ENCODE results near the gene CCDC40. TPM values are rescaled to one million over a fixed set of nuclear protein-coding genes. Genes with fewer than 3 reads are reported as not detected.

The CCDC40 gene
- total and polyA plus RNA-seq, 10 donors = 0.30 to 8.3 (median 2.3) TPM

GRCh38 chr17:80034791-80035686, 1.4 kb upstream of the CCDC40 start:
- WGBS, 5 donors = 2 to 6% (median 3%) methylated on average over 23 to 55 of the region's 55 CpGs
- intact Hi-C loops (cut with DNase I; ENCODE audit: low total_unique reads) = no loop called here

DNA sequence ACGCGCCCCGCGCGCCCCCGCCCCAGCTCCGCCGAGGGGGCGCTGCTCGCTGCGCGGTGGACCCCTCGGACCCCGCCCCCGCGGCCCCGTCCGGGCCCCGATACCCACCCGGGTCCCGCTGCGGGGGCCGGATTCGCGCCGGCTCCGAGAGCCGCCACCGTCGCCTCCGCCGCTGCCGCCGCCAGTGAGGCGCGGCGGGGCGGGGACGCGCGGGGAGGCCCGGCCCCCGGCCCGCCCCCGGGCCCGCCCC, 830 bp upstream of the CCDC40 start, which contains the start of gene TBC1D16:
Gene TBC1D16 (minus strand): TSS at position 186 of the 250 bp plus-strand sequence. CDS start 22,325 bp downstream, outside the sequence.
- 0 to 2% (median 1%) methylated on average over 11 to 46 of the region's 46 CpGs; no CpG with 5 or more reads in 1 of the 5 donors for WGBS, 5 donors

More at GRCh38 chr17:80034791-80035686, 1.4 kb upstream of the CCDC40 start:
- Histone ChIP-seq H3K4me1 (peaks cover 0 to 38% (median 20%) of the 10 kb centered on the region in 6 donors), H3K36me3 (no peaks in the 10 kb centered on the region), H3K27ac (peak overlapping the region; percentile 10 to 87 (median 76)), H3K27me3 (replicated peaks in 1 of 7) (peaks cover 0 to 24% (median 0%) of the 10 kb centered on the region in 7 donors), H3K9me3 (no peaks in the 10 kb centered on the region), H3K4me3 (peak overlapping the region; percentile 58 to 88 (median 77))
- DNase-seq = peak; percentile 87
- TF ChIP-seq POLR2A (IDR thresholded peaks at IDR 0.05) = no peak
- TF ChIP-seq, protein P1, sequence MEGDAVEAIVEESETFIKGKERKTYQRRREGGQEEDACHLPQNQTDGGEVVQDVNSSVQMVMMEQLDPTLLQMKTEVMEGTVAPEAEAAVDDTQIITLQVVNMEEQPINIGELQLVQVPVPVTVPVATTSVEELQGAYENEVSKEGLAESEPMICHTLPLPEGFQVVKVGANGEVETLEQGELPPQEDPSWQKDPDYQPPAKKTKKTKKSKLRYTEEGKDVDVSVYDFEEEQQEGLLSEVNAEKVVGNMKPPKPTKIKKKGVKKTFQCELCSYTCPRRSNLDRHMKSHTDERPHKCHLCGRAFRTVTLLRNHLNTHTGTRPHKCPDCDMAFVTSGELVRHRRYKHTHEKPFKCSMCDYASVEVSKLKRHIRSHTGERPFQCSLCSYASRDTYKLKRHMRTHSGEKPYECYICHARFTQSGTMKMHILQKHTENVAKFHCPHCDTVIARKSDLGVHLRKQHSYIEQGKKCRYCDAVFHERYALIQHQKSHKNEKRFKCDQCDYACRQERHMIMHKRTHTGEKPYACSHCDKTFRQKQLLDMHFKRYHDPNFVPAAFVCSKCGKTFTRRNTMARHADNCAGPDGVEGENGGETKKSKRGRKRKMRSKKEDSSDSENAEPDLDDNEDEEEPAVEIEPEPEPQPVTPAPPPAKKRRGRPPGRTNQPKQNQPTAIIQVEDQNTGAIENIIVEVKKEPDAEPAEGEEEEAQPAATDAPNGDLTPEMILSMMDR (IDR thresholded peaks at IDR 0.05 in 8 of 11, conservative IDR thresholded peaks at IDR 0.05 in 3 of 11) = no peak
- TF ChIP-seq POLR2AphosphoS5 (IDR thresholded peaks at IDR 0.05) = peak in 2 of 3 donors; percentile 22 to 25

GRCh38 chr17:80036715-80037477, 454 bp downstream of the CCDC40 start:
- Histone ChIP-seq H3K36me3 (no peaks in the 10 kb centered on the region), H3K4me1 (peaks cover 0 to 35% (median 20%) of the 10 kb centered on the region in 6 donors), H3K27me3 (replicated peaks in 1 of 7) (peaks cover 0 to 24% (median 0%) of the 10 kb centered on the region in 7 donors), H3K9me3 (no peaks in the 10 kb centered on the region), H3K4me3 (peak overlapping the region; percentile 75 to 92 (median 81)), H3K27ac (peak overlapping the region in 5 of 8 donors; percentile 78 to 92 (median 87))
- WGBS, 5 donors = 2 to 4% (median 2%) methylated on average over 44 to 52 of the region's 52 CpGs
- TF ChIP-seq, protein P1 (IDR thresholded peaks at IDR 0.05 in 8 of 11, conservative IDR thresholded peaks at IDR 0.05 in 3 of 11) = no peak
- TF ChIP-seq POLR2A (IDR thresholded peaks at IDR 0.05) (no peak), POLR2AphosphoS5 (IDR thresholded peaks at IDR 0.05) (no peak)
- peak; percentile 80 for DNase-seq
- intact Hi-C loops (cut with DNase I; ENCODE audit: low total_unique reads) = no loop called here

More for the DNA sequence above, 830 bp upstream of the CCDC40 start, which contains the start of gene TBC1D16:
- intact Hi-C loops (cut with DNase I; ENCODE audit: low total_unique reads) = no loop called here
- DNase-seq = no peak
- Histone ChIP-seq H3K36me3 (no peaks in the 10 kb centered on the region), H3K4me1 (peaks cover 0 to 38% (median 20%) of the 10 kb centered on the region in 6 donors), H3K9me3 (no peaks in the 10 kb centered on the region), H3K27me3 (replicated peaks in 1 of 7) (peaks cover 0 to 24% (median 0%) of the 10 kb centered on the region in 7 donors), H3K27ac (peak within 1 kb of the TSS; percentile 49 to 92 (median 84)), H3K4me3 (peak within 1 kb of the TSS; percentile 75 to 92 (median 81))
- TF ChIP-seq, protein P1 (IDR thresholded peaks at IDR 0.05 in 8 of 11, conservative IDR thresholded peaks at IDR 0.05 in 3 of 11) = no peak
- no peak for TF ChIP-seq POLR2A (IDR thresholded peaks at IDR 0.05)
- TF ChIP-seq POLR2AphosphoS5 (IDR thresholded peaks at IDR 0.05) = no peak

All from spleen (tissue), 11 donors.